T-helper 1 cell treated with Interleukin-12 subunit alpha and Interleukin-12 subunit beta and Interleukin-4 antibody, amounts not matched to agents 30 μg/mL and 1 μg/mL, for 36 hours (primary cell): Measurements from ENCODE around the gene GSTM5.
"Not testable (repeated sequence)": the region's sequence is repeated elsewhere in the genome, so short reads cannot be mapped to it uniquely, and the experiment has no call there.

Source experiments
- H3K27ac Mint-ChIP-seq: one replicate; pipeline ENCODE4 v1.8.0; 2021; ENCODE audit warnings: mild to moderate bottlenecking, mixed read lengths
- H3K27me3 Mint-ChIP-seq: one replicate; pipeline ENCODE4 v1.8.0; 2021; ENCODE audit warnings: low read depth, mixed read lengths
- H3K36me3 Mint-ChIP-seq: one replicate; pipeline ENCODE4 v1.8.0; 2021; ENCODE audit warnings: low read depth, mixed read lengths
- H3K4me1 Mint-ChIP-seq: one replicate; pipeline ENCODE4 v1.8.0; 2021; ENCODE audit warnings: low read depth, mixed read lengths
- H3K4me3 Mint-ChIP-seq: one replicate; pipeline ENCODE4 v1.8.0; 2021; ENCODE audit warnings: mild to moderate bottlenecking, moderate library complexity, mixed read lengths
- H3K9me3 Mint-ChIP-seq: one replicate; pipeline ENCODE4 v1.8.0; 2021; ENCODE audit warnings: mixed read lengths

The GSTM5 gene

GRCh38 chr1:109730666-109731065 is 18.6 kb downstream of the GSTM5 start:
- Mint-ChIP-seq H3K9me3 (no peaks in the 10 kb centered on the region), H3K4me3 (no peak overlapping the region), H3K4me1 (no peaks in the 10 kb centered on the region), H3K27ac (no peak overlapping the region), H3K27me3 (peaks cover 21% of the 10 kb centered on the region), H3K36me3 (no peaks in the 10 kb centered on the region)

- H3K4me3 Mint-ChIP-seq = no peak overlapping the region
- no peak overlapping the region for H3K27ac Mint-ChIP-seq
- peaks cover 21% of the 10 kb centered on the region for H3K27me3 Mint-ChIP-seq
- no peaks in the 10 kb centered on the region for H3K9me3 Mint-ChIP-seq
- H3K4me1 Mint-ChIP-seq = no peaks in the 10 kb centered on the region
- no peaks in the 10 kb centered on the region for H3K36me3 Mint-ChIP-seq
Observed at GRCh38 chr1:109732390-109732881, 20.4 kb downstream of the GSTM5 start.

- no peak overlapping the region for H3K27ac Mint-ChIP-seq
- H3K27me3 Mint-ChIP-seq = peaks cover 24% of the 10 kb centered on the region
- H3K36me3 Mint-ChIP-seq = peaks cover 2% of the 10 kb centered on the region
- no peak overlapping the region for H3K4me3 Mint-ChIP-seq
- H3K4me1 Mint-ChIP-seq = no peaks in the 10 kb centered on the region
- no peaks in the 10 kb centered on the region for H3K9me3 Mint-ChIP-seq
Observed at GRCh38 chr1:109733236-109733870, 21.3 kb downstream of the GSTM5 start.

GRCh38 chr1:109739738-109740614 is 27.9 kb downstream of the GSTM5 start:
- H3K27ac Mint-ChIP-seq = peak overlapping the region; percentile 59
- H3K9me3 Mint-ChIP-seq = no peaks in the 10 kb centered on the region
- peaks cover 2% of the 10 kb centered on the region for H3K36me3 Mint-ChIP-seq
- peak overlapping the region; percentile 79 for H3K4me3 Mint-ChIP-seq
- peaks cover 38% of the 10 kb centered on the region for H3K27me3 Mint-ChIP-seq
- peaks cover 10% of the 10 kb centered on the region for H3K4me1 Mint-ChIP-seq

GRCh38 chr1:109740615-109741373 is 28.7 kb downstream of the GSTM5 start, which contains the start of gene GSTM3:
GSTM3 (minus strand) TSS chr1:109741038; CDS start chr1:109740287, 751 bp downstream.
- peak within 1 kb of the TSS; percentile 79 for H3K4me3 Mint-ChIP-seq
- H3K27me3 Mint-ChIP-seq = peaks cover 42% of the 10 kb centered on the region
- H3K27ac Mint-ChIP-seq = peak within 1 kb of the TSS; percentile 59
- H3K36me3 Mint-ChIP-seq = peaks cover 2% of the 10 kb centered on the region
- H3K4me1 Mint-ChIP-seq = peaks cover 10% of the 10 kb centered on the region
- H3K9me3 Mint-ChIP-seq = no peaks in the 10 kb centered on the region

- peaks cover 27% of the 10 kb centered on the region for H3K27me3 Mint-ChIP-seq
- not testable (repeated sequence) for H3K36me3 Mint-ChIP-seq, H3K27ac Mint-ChIP-seq, H3K4me3 Mint-ChIP-seq, H3K4me1 Mint-ChIP-seq, H3K9me3 Mint-ChIP-seq
Observed at GRCh38 chr1:109748311-109748710, 36.3 kb downstream of the GSTM5 start.

- H3K4me1 Mint-ChIP-seq = no peaks in the 10 kb centered on the region
- H3K27ac Mint-ChIP-seq = no peak overlapping the region
- no peaks in the 10 kb centered on the region for H3K36me3 Mint-ChIP-seq
- no peak overlapping the region for H3K4me3 Mint-ChIP-seq
- H3K9me3 Mint-ChIP-seq = no peaks in the 10 kb centered on the region
- H3K27me3 Mint-ChIP-seq = peaks cover 28% of the 10 kb centered on the region
Observed at GRCh38 chr1:109749221-109749620, 37.2 kb downstream of the GSTM5 start.

GRCh38 chr1:109750241-109750882 is 38.3 kb downstream of the GSTM5 start:
- Mint-ChIP-seq H3K4me3 (no peak overlapping the region), H3K27ac (no peak overlapping the region), H3K4me1 (no peaks in the 10 kb centered on the region), H3K9me3 (no peaks in the 10 kb centered on the region), H3K36me3 (no peaks in the 10 kb centered on the region), H3K27me3 (peaks cover 26% of the 10 kb centered on the region)

GRCh38 chr1:109750920-109751319 is 38.9 kb downstream of the GSTM5 start:
- Mint-ChIP-seq H3K4me1 (no peaks in the 10 kb centered on the region), H3K27me3 (peaks cover 25% of the 10 kb centered on the region), H3K4me3 (no peak overlapping the region), H3K27ac (no peak overlapping the region), H3K9me3 (no peaks in the 10 kb centered on the region), H3K36me3 (no peaks in the 10 kb centered on the region)

- Mint-ChIP-seq H3K9me3 (no peaks in the 10 kb centered on the region), H3K36me3 (no peaks in the 10 kb centered on the region), H3K4me1 (no peaks in the 10 kb centered on the region), H3K27me3 (peaks cover 22% of the 10 kb centered on the region), H3K4me3 (no peak overlapping the region), H3K27ac (no peak overlapping the region)
Observed at GRCh38 chr1:109751531-109752260, 39.6 kb downstream of the GSTM5 start.

GRCh38 chr1:109754738-109755137 is 42.7 kb downstream of the GSTM5 start:
- no peaks in the 10 kb centered on the region for H3K36me3 Mint-ChIP-seq
- H3K4me1 Mint-ChIP-seq = no peaks in the 10 kb centered on the region
- no peaks in the 10 kb centered on the region for H3K9me3 Mint-ChIP-seq
- no peak overlapping the region for H3K27ac Mint-ChIP-seq
- no peak overlapping the region for H3K4me3 Mint-ChIP-seq
- H3K27me3 Mint-ChIP-seq = peaks cover 9% of the 10 kb centered on the region

- H3K9me3 Mint-ChIP-seq, H3K4me1 Mint-ChIP-seq, H3K36me3 Mint-ChIP-seq, H3K4me3 Mint-ChIP-seq, H3K27me3 Mint-ChIP-seq, H3K27ac Mint-ChIP-seq: not testable (repeated sequence)
Observed at GRCh38 chr1:109756325-109756724, 44.3 kb downstream of the GSTM5 start.

GRCh38 chr1:109756848-109757521 is 44.9 kb downstream of the GSTM5 start:
- H3K27ac Mint-ChIP-seq = no peak overlapping the region
- H3K9me3 Mint-ChIP-seq = no peaks in the 10 kb centered on the region
- no peaks in the 10 kb centered on the region for H3K4me1 Mint-ChIP-seq
- no peak overlapping the region for H3K4me3 Mint-ChIP-seq
- H3K27me3 Mint-ChIP-seq = peaks cover 8% of the 10 kb centered on the region
- no peaks in the 10 kb centered on the region for H3K36me3 Mint-ChIP-seq
